Inflammatory macrophage treated with lipopolysaccharide for 1 hour (primary cell): ENCODE results near the gene MYL5.
"Not testable (repeated sequence)": the region's sequence is repeated elsewhere in the genome, so short reads cannot be mapped to it uniquely, and the experiment has no call there.

Experiments used
- DNase-seq, 2 donors: peaks; one replicate each; pipeline ENCODE4 v3.0.0-alpha.2; 2020 to 2022

The MYL5 gene

DNA sequence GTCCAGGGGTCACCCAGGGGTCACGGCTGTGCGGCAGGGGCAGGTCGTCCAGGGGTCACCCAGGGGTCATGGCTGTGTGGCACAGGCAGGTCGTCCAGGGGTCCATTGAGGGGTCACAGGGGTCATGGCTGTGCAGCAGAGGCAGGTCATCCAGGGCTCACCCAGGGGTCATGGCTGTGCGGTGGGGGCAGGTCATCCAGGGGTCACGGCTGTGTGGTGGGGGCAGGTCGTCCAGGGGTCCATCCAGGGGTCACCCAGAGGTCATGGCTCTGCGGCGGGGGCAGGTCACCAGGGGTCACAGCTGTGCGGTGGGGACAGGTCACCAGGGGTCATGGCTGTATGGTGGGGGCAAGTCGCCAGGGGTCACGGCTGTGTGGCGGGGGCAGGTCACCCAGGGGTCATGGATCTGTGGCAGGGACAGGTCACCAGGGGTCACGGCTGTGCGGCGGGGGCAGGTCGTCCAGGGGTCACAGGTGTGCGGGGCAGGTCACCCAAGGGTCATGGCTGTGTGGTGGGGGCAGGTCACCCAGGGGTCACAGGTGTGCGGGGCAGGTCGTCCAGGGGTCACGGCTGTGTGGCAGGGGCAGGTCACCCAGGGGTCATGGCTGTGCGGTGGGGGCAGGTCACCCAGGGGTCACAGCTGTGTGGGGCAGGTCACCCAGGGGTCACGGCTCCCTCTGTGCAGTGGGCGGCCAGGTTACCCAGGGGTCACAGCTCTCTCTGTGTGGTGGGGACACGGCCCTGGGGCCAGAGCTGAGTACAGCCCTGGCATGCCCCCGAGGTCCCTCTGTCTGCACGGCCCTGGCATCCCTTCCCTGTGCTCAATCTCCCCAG, 16.3 kb upstream of the MYL5 start:
- DNase-seq, result no peak

DNA sequence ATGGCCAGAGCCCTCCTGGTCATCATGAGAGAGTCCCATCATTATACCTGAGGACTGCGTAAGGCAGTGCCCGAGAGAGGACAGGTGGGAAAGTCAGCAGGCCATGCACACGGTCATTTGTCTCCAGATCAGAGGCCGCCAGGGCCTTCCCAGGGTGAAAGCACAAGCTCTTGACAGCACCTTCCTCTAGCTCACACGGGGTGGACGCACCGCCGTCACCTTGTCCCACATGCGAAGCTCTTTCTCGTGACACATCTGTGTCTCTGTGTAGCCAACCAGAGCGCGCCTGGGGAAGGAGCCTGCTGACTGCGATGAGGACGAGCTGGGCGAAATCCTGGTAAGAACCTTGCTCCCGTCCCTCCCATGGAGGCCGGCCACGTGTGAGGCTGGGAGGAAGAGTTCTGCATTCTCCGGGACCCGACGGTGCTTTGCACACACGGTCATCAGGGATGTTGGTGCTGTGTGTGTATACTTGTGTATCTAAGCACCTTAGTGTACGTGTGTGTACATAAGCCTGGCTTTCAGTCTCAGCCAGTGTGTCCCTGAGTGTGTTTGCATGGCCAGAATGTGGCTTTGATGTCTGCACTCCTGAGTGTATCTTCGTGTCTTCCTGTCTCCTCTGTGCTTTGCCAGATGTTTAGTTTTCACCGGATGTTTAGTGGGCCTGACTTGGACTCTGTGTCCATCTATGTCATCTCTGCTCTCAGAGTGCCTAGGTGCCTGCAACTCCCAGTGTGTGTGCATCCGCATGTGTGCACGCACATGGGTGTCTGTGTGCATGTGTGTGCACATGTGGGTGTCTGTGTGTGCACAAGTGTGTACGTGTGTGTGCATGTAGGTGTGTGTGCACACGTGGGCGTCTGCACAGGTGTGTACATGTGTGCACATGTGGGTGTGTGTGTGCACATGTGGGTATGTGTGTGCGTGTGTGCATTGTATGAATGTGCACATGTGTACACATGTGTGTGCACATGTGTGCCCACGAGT, 15.4 kb upstream of the MYL5 start:
- DNase-seq, result no peak

DNA sequence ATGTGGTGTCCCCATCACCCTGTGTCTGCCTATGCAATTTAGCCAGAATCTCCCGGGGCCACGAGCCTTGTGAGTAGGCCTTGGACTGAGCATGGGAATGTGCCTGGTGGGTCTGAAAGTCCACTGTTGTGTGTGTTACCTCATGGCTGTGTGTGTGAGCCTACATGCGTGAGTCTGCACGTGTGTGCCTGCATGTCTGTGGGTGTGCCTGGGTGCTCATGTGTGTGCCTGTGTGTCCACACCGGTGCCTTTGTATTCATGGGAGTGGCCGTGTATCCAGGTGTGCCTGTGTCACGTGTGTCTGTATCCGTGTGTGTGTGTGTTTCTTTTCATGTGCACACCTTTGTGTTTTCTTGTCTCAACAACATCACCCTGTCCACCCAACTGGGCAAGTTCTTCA, 14.5 kb upstream of the MYL5 start:
- DNase-seq, result no peak

DNA sequence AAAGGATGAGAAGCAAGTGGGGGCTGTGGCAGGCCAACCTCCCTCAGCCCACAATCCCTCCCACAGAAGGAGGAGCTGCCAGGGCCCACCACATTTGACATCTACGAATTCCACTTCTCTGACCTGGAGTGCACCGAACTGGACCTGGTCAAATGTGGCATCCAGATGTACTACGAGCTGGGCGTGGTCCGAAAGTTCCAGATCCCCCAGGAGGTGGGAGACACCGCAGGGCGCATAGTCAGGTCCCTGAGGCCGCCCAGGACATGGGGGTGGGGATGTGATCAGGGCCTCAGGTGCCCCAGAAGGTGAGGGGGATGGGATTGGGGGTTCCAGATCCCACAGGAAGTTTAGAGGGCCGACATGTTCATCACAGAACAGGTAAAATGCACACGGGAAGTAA, 13.9 kb upstream of the MYL5 start:
- DNase-seq, result no peak

DNA sequence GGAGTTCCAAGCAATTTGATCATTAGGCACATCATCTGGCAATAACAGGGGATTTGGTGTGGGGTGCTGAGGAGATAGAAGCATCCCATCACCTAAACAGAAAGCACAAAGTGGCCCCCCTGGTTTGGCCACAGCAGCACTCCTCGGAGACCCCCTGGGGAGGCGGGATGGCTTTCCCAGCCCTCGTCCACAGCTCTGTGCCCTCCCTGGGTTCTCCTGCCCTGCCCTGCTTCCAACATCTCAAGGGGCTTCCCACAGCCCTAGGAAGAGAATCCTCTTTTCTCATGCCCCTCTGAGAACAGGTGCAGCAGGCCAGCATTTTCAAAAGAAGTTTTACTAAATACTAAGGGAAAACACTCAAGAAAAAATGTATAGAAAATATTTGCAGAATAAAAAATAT, 13.1 kb upstream of the MYL5 start:
- no peak for DNase-seq

- DNase-seq, result no peak
Measured at GRCh38 chr4:661881-662761, 12.2 kb upstream of the MYL5 start.

DNA sequence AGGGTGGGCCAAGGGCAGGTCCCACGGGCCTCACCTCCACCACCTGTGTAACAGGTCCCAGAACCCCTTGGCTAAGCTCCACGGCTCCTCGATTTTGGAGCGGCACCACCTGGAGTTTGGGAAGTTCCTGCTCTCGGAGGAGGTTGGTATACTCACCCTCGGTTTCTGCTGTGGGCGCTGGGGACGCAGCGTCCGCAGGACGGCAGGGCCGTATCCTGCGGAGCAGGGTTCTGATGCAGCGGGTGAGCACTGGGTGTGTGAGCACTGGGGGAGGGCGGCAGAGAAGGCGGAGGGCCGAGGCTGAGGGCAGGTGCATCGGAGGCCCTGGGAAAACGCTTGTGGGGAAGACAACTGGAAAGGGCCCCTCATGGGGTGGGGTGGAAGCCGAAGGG, 11.3 kb upstream of the MYL5 start:
- no peak for DNase-seq

DNA sequence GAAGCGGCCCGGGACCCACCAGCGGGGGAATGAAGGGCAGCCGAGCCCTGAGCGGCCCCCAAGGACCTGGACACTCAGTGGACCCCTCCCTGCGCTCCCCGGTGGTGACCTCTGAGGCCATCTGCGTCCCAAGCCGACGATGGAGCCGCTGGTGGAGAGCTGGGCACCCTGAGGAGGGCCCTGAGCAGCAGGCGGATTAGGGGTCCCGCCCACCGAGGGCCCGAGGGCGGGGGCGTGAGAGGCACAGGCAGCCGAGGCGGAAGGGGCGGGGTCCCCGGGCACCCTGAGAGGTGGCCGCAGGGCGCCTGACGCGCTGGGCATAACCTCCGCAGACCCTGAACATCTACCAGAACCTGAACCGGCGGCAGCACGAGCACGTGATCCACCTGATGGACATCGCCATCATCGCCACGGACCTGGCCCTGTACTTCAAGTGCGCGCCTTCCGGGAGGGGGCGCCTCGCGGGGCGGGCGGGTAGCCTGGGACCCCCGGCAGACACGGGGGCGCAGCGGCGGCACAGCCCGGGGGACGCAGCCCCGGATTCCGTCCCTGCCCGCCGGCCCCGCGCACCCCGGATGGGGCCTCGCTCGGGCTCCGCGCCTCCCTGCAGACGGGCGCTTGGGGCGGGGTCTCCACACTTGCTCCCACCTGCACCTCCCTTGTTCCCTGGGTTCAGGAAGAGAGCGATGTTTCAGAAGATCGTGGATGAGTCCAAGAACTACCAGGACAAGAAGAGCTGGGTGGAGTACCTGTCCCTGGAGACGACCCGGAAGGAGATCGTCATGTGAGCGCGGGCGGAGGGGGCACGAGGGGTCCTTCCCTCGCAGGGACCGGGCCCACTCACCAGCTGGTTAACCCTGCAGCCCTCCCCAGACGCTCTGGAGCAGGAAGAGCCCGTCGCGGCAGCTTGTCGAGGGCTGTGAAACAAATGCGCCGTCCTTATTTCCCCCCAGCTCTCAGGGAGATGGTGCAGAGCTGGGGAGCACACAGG, 10.6 kb upstream of the MYL5 start:
- DNase-seq, result no peak

DNA sequence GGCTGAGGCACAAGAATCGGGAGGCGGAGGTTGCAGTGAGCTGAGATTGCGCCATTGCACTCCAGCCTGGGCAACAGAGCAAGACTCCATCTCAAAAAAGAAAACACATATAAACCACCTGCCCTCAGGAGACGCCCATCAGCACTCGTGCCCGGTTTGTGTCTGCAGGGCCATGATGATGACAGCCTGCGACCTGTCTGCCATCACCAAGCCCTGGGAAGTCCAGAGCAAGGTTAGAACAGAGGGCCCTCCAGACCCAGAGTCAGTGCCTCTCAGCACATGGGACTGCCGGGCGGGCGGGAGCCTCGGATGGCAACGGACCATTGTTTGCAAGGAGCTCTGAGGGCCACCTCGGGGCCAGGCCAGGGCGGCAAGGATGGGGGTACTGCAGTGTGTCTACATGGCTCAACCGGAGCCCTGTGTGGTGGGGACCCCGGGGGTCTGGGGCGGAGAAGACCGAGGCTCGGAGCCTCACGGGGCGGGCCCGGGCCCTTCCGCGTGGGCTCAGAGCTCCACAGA, 9.6 kb upstream of the MYL5 start:
- no peak for DNase-seq

DNA sequence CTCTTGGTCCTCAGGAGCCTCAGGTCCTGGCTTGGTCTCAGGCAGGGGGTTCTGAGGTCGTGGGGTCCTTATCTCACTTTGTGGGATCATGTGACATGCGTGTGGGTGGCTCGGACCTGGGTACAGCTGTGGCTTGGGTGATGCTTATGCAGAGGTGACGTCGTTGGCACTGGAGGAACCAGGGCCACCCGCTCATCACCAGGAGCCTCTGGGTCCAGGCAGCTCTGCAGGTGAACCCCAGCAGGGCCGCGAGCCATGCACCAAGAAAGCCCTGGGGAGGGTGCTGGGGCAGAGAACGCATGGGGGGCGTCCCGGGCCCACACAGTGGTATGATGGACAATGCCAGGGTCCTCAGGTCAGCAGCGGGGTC, 9.0 kb upstream of the MYL5 start:
- no peak for DNase-seq

GRCh38 chr4:665751-666435, 8.4 kb upstream of the MYL5 start:
- no peak for DNase-seq

DNA sequence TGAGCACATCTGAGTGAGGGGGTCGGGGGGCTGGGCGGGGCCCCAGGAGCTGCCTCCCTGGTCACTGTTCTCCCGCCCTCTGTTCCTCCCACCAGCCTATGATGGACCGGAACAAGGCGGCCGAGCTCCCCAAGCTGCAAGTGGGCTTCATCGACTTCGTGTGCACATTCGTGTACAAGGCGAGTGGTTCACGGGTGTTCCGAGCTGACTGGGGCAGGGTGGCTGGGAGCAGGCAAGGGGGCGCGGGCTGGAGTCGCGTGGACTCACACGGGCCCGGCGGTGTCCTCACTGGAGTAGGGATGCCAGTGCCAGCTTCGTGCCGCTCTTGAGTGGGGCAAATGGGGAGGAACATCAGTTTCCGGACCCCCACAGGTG, 7.9 kb upstream of the MYL5 start:
- no peak for DNase-seq

- no peak for DNase-seq
Measured at GRCh38 chr4:666822-667544, 7.4 kb upstream of the MYL5 start.

DNA sequence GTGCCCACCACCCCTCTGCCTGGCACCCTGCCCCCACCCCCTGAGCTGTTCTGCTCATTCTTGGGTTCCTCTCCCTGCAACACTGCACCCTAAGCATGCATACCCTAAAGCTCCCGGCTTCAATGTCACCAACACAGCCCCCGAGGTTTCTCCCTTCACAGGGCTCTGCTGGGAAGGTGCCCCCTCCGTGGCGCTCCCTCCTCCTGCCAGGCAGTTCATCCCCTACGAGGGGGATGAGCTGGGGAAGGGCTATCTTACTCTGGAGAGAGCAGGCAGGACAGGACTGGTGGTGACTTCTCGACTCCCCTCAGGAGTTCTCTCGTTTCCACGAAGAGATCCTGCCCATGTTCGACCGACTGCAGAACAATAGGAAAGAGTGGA, 6.8 kb upstream of the MYL5 start:
- DNase-seq, result no peak

- not testable (repeated sequence) for DNase-seq
Measured at GRCh38 chr4:668219-668618, 6.1 kb upstream of the MYL5 start.

- not testable (repeated sequence) for DNase-seq
Measured at GRCh38 chr4:669806-670559, 4.4 kb upstream of the MYL5 start.

DNA sequence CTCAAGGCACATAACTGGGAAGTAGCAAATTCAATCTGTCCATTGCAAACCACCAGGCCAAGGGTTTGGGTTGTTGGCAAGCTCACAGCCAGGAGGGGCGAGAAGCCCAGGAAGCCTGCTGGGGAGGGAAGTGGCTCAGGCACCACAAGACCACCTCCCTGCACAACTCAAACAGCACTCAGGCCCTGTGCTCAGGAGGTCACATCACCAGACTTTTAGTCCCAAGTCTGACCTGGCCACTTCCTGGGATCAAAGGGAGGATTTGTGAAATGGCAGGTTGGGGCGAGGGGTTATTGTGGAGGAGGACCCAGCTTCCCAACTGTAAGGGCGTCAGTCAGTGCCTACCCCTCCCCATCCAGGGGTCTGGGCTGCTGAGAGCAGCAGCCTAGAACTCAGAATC, 2.6 kb upstream of the MYL5 start:
- no peak for DNase-seq

- peak; percentile 41 to 43 for DNase-seq
Measured at GRCh38 chr4:673349-674091, 822 bp upstream of the MYL5 start.
